Measurements from ENCODE around the gene SPESP1.

Gene SPESP1

DNA sequence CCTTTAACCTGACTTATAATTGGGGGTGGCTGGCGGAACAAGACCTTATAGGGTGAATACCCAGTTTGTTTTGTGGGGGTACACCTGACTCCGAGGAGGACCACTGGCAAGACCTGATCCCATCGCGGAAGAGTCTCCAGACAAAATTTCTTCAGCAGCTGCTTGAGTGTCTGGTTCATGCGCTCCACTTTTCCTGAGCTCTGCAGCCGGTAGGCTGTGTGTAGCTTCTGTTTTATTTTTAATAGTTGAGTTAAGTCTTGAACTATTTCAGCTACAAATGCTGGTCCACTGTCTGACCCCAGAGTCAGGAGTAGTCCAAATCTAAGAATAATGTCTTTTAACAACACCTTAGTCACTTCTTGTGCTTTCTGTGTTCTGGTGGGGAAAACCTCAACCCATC, 63.0 kb downstream of the SPESP1 start:
- no peak for DNase-seq

DNA sequence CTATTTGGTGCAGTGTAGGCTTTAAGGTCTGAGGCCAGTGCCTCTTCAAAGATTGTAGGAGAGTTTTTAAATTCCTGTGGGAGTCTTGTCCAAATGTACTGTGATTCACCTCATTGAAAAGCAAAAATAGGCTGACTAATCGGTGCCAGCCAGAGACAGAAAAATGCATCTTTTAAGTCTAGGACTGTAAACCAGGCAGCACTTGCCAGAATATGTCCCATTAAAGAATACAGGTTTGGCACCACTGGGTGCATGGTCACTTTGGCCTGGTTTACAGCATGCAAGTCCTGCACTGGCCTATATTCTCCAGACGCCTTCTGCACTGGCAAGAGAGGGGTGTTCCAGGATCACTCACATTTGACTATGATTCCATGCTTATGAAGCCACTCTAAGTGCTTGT, 63.8 kb downstream of the SPESP1 start:
- no peak for DNase-seq

DNA sequence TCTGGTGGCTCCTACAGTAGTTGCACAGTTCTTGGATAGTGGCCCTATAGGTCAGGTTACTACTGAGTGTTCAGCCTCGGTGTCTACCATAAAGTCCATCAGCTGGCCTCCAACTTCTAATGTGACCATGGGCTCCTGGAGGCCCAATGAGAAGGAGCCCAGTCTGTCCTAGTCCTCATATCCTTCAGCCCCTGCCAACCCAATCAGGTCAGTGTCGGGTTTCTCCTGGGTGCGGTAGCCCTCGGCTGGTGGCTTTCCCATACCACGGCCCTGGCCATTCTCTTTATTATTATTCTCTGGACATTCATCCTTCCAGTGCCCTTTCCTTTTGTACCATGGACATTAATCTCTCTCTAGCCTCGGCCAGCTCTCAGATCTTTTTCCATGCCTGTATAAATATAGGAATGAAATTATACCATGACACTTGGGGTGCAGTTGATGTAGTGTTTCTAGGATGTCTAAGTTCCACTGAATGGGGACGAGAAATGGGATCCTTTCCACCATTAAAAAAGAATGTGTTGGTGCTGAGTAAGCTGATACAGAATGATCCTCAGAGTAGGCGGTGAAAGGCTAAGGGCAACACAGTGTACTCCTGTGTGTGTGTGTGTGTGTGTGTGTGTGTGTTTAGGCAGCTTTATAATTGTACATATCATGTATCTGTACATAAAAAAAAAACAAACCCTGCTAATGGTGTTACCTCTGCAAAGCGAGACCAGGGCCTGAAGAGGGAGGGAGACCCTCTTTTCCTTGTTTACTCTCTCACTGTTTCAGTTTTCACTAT, 64.8 kb downstream of the SPESP1 start:
- DNase-seq, result no peak
